Astrocyte (in vitro differentiated cells and primary cell): ENCODE results near the gene FGGY. TPM values are rescaled to one million over a fixed set of nuclear protein-coding genes. Genes with fewer than 3 reads are reported as not detected.
"Not testable (repeated sequence)": the region's sequence is repeated elsewhere in the genome, so short reads cannot be mapped to it uniquely, and the experiment has no call there.

ENCODE experiments used
- DNase-seq: peaks from one replicate; pipeline ENCODE4 v3.0.0-alpha.2; 2010; ENCODE audit warnings: low read depth
- FAIRE-seq: peaks from 2 replicates; lab custom pipeline; 2011; peaks lifted over from hg19 to GRCh38; lab: Jason Lieb, UNC
- H2AFZ ChIP-seq: 2 replicates; pipeline ENCODE4 v1.6.0; 2012; ENCODE audit warnings: low read depth, low read length, inconsistent platforms
- H3K27ac ChIP-seq: 2 replicates; pipeline ENCODE4 v1.5.1; 2011; ENCODE audit warnings: low read depth, low read length, inconsistent platforms
- H3K27me3 ChIP-seq: 2 replicates; pipeline ENCODE4 v1.6.0; 2011; ENCODE audit warnings: low read length, inconsistent platforms; ENCODE audit not compliant: insufficient read depth
- H3K36me3 ChIP-seq: 2 replicates; pipeline ENCODE4 v1.5.1; 2011; ENCODE audit warnings: low read length, inconsistent platforms; ENCODE audit not compliant: insufficient read depth
- H3K4me1 ChIP-seq: 2 replicates; pipeline ENCODE4 v1.5.1; 2011; ENCODE audit warnings: low read length, inconsistent platforms; ENCODE audit not compliant: insufficient read depth
- H3K4me2 ChIP-seq: 2 replicates; pipeline ENCODE4 v1.6.0; 2012; ENCODE audit warnings: low read length, inconsistent platforms
- H3K4me3 ChIP-seq: 2 replicates; pipeline ENCODE4 v1.5.1; 2011; ENCODE audit warnings: low read depth, mild to moderate bottlenecking, low read length, inconsistent platforms; ENCODE audit not compliant: insufficient read depth
- H3K79me2 ChIP-seq: 2 replicates; pipeline ENCODE4 v1.6.0; 2012; ENCODE audit warnings: mild to moderate bottlenecking, low read length, inconsistent platforms; ENCODE audit not compliant: insufficient read depth
- H3K9ac ChIP-seq: 2 replicates; pipeline ENCODE4 v1.6.0; 2012; ENCODE audit warnings: mild to moderate bottlenecking, low read length, inconsistent platforms
- H3K9me3 ChIP-seq: 2 replicates; pipeline ENCODE4 v1.5.1; 2012; ENCODE audit warnings: low read depth, mild to moderate bottlenecking, low read length, inconsistent platforms; ENCODE audit not compliant: insufficient read depth
- H4K20me1 ChIP-seq: 2 replicates; pipeline ENCODE4 v1.6.0; 2012; ENCODE audit warnings: low read length, inconsistent platforms; ENCODE audit not compliant: insufficient read depth
- H3K27ac Mint-ChIP-seq: one replicate; pipeline ENCODE4 v1.8.0; 2021; ENCODE audit warnings: mild to moderate bottlenecking, mixed read lengths; ENCODE audit not compliant: unreplicated experiment
- H3K27me3 Mint-ChIP-seq: one replicate; pipeline ENCODE4 v1.8.0; 2021; ENCODE audit warnings: low read depth, mixed read lengths; ENCODE audit not compliant: unreplicated experiment
- H3K36me3 Mint-ChIP-seq: one replicate; pipeline ENCODE4 v1.8.0; 2021; ENCODE audit warnings: low read depth, mixed read lengths; ENCODE audit not compliant: unreplicated experiment
- H3K4me1 Mint-ChIP-seq: one replicate; pipeline ENCODE4 v1.8.0; 2021; ENCODE audit warnings: low read depth, mixed read lengths; ENCODE audit not compliant: unreplicated experiment
- H3K4me3 Mint-ChIP-seq: one replicate; pipeline ENCODE4 v1.8.0; 2021; ENCODE audit warnings: mild to moderate bottlenecking, moderate library complexity, mixed read lengths; ENCODE audit not compliant: unreplicated experiment
- H3K9me3 Mint-ChIP-seq: one replicate; pipeline ENCODE4 v1.8.0; 2021; ENCODE audit warnings: mild to moderate bottlenecking, mixed read lengths; ENCODE audit not compliant: unreplicated experiment
- EZH2 ChIP-seq: IDR thresholded peaks from 2 replicates; pipeline ENCODE4 v1.6.1; 2012; ENCODE audit warnings: mild to moderate bottlenecking, low read length, inconsistent platforms; ENCODE audit not compliant: insufficient read depth
- total RNA-seq: library from RNA; stranded (reverse); gene quantifications from 2 replicates; pipeline ENCODE4 v1.2.1, GENCODE V29; 2021
- TF ChIP-seq, protein P1 (sequence below): IDR thresholded peaks from 2 replicates; pipeline ENCODE4 v1.5.1; 2011; ENCODE audit warnings: low read depth, mild to moderate bottlenecking, inconsistent platforms, low read length, moderate library complexity; ENCODE audit not compliant: insufficient read depth

The FGGY gene
- total RNA-seq, 1 donor from 2014 or later = 6.8 TPM

GRCh38 chr1:59458884-59459283 is 162.0 kb downstream of the FGGY start:
- no peak overlapping the region for H3K4me3 Mint-ChIP-seq
- no peaks in the 10 kb centered on the region for H3K27me3 Mint-ChIP-seq
- Histone ChIP-seq H3K4me2 (no peak overlapping the region), H3K9ac (no peak overlapping the region), H3K27me3 (no peaks in the 10 kb centered on the region), H2AFZ (no peak overlapping the region), H3K79me2 (no peaks in the 10 kb centered on the region), H4K20me1 (no peaks in the 10 kb centered on the region), H3K36me3 (no peaks in the 10 kb centered on the region), H3K9me3 (no peaks in the 10 kb centered on the region), H3K27ac (no peak overlapping the region), H3K4me1 (peaks cover 10% of the 10 kb centered on the region), H3K4me3 (no peak overlapping the region)
- FAIRE-seq = no peak
- H3K27ac Mint-ChIP-seq = no peak overlapping the region
- H3K36me3 Mint-ChIP-seq = no peaks in the 10 kb centered on the region
- peaks cover 5% of the 10 kb centered on the region for H3K9me3 Mint-ChIP-seq
- TF ChIP-seq EZH2 = no peak
- TF ChIP-seq, protein P1, sequence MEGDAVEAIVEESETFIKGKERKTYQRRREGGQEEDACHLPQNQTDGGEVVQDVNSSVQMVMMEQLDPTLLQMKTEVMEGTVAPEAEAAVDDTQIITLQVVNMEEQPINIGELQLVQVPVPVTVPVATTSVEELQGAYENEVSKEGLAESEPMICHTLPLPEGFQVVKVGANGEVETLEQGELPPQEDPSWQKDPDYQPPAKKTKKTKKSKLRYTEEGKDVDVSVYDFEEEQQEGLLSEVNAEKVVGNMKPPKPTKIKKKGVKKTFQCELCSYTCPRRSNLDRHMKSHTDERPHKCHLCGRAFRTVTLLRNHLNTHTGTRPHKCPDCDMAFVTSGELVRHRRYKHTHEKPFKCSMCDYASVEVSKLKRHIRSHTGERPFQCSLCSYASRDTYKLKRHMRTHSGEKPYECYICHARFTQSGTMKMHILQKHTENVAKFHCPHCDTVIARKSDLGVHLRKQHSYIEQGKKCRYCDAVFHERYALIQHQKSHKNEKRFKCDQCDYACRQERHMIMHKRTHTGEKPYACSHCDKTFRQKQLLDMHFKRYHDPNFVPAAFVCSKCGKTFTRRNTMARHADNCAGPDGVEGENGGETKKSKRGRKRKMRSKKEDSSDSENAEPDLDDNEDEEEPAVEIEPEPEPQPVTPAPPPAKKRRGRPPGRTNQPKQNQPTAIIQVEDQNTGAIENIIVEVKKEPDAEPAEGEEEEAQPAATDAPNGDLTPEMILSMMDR = no peak
- no peak for DNase-seq
- peaks cover 13% of the 10 kb centered on the region for H3K4me1 Mint-ChIP-seq

DNA sequence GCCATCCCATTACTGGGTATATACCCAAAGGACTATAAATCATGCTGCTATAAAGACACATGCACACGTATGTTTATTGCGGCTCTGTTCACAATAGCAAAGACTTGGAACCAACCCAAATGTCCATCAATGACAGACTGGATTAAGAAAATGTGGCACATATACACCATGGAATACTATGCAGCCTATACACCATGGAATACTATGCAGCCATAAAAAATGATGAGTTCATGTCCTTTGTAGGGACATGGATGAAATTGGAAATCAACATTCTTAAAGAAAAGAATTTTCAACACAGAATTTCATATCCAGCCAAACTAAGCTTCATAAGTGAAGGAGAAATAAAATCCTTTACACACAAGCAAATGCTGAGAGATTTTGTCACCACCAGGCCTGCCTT is 166.0 kb downstream of the FGGY start:
- not testable (repeated sequence) for H3K27me3 ChIP-seq, H3K4me1 ChIP-seq, H3K4me1 Mint-ChIP-seq, H3K36me3 Mint-ChIP-seq, H4K20me1 ChIP-seq, H3K27ac Mint-ChIP-seq, H3K79me2 ChIP-seq, H3K9me3 ChIP-seq, H3K27ac ChIP-seq, FAIRE-seq, H3K4me2 ChIP-seq, H3K4me3 ChIP-seq, H3K36me3 ChIP-seq, H2AFZ ChIP-seq, H3K27me3 Mint-ChIP-seq, H3K9me3 Mint-ChIP-seq, H3K4me3 Mint-ChIP-seq, DNase-seq, H3K9ac ChIP-seq

GRCh38 chr1:59465478-59465877 is 168.6 kb downstream of the FGGY start:
- H3K4me2 ChIP-seq, H3K27ac ChIP-seq, H3K36me3 Mint-ChIP-seq, H3K4me1 Mint-ChIP-seq, DNase-seq, FAIRE-seq, H3K79me2 ChIP-seq, H3K9ac ChIP-seq, H3K27ac Mint-ChIP-seq, H3K9me3 Mint-ChIP-seq, H3K4me1 ChIP-seq, H3K9me3 ChIP-seq, H3K27me3 Mint-ChIP-seq, H3K27me3 ChIP-seq, H3K4me3 ChIP-seq, H4K20me1 ChIP-seq, H3K36me3 ChIP-seq, H2AFZ ChIP-seq, H3K4me3 Mint-ChIP-seq: not testable (repeated sequence)
